ENCODE measurements around the gene ABLIM2. TPM values are rescaled to one million over a fixed set of nuclear protein-coding genes. Genes with fewer than 3 reads are reported as not detected.

The ABLIM2 gene
- total RNA-seq, 6 experiments from 2014 or later, result 0.14 TPM; not detected in 5

DNA sequence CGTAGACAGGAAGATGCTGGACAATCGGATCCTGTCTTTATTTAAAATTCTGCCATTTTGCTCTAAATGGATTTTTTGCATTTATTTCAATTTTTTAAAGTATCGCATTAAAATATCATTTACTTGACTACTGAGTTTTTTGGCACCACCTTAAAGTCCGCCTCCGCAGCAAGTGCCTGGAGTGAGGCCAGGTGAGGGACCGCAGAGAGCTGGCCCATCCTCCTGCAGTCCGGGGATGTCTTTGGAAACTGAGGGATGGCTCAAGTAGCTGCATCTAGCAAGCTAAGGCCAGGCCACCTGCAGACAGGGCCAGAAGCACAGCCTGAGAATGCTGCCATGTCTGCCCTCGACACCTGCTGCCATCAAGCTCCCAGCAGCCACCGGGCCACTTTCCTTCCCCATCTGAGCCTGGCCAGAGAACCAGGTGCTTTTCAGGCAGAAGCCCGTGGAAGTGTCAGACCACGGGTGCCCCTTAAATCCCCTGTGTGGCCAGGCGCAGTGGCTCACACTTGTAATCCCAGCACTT, 69.6 kb downstream of the ABLIM2 start:
- no peak overlapping the region for H3K4me3 Mint-ChIP-seq
- peaks cover 17% of the 10 kb centered on the region for H3K9me3 Mint-ChIP-seq
- no peak overlapping the region for H3K27ac Mint-ChIP-seq
- TF ChIP-seq, protein P1, sequence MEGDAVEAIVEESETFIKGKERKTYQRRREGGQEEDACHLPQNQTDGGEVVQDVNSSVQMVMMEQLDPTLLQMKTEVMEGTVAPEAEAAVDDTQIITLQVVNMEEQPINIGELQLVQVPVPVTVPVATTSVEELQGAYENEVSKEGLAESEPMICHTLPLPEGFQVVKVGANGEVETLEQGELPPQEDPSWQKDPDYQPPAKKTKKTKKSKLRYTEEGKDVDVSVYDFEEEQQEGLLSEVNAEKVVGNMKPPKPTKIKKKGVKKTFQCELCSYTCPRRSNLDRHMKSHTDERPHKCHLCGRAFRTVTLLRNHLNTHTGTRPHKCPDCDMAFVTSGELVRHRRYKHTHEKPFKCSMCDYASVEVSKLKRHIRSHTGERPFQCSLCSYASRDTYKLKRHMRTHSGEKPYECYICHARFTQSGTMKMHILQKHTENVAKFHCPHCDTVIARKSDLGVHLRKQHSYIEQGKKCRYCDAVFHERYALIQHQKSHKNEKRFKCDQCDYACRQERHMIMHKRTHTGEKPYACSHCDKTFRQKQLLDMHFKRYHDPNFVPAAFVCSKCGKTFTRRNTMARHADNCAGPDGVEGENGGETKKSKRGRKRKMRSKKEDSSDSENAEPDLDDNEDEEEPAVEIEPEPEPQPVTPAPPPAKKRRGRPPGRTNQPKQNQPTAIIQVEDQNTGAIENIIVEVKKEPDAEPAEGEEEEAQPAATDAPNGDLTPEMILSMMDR (IDR thresholded peaks at IDR 0.05), result no peak
- H3K27me3 Mint-ChIP-seq (ENCODE audit: insufficient read depth), result peaks cover 19% of the 10 kb centered on the region
- DNase-seq, result no peak
- H3K36me3 Mint-ChIP-seq (ENCODE audit: low read depth), result peaks cover 10% of the 10 kb centered on the region
- peaks cover 8% of the 10 kb centered on the region for H3K4me1 Mint-ChIP-seq (ENCODE audit: low read depth)

DNA sequence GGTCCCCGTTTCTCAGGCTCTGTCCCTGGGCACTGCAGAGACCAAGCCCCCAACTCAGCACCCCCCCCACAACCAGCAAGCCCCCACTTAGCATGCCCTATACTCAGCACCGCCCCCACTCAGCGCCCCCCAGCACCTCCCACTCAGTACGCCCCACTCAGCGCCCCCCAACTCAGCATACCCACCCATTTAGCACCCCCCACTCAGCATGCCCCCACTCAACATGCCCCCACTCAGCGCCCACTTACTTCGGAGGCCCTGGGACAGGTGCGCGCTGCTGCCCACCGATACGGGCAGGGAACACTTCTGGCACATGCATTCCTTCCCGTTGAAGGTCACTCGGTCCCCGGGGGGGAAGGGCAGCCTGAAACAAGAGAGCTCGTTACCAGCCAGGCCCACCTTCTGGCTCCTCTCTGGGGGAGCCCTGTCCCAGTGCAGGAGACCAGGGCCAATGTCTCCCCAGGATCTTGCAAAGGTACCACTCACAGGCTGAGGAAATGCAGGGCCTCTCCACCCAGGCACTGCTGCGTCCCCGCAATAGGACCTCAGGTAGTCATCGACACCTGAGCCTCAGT, 70.6 kb downstream of the ABLIM2 start:
- H3K36me3 Mint-ChIP-seq (ENCODE audit: low read depth), result no peaks in the 10 kb centered on the region
- no peak overlapping the region for H3K4me3 Mint-ChIP-seq
- peaks cover 8% of the 10 kb centered on the region for H3K4me1 Mint-ChIP-seq (ENCODE audit: low read depth)
- no peak for DNase-seq
- peaks cover 23% of the 10 kb centered on the region for H3K27me3 Mint-ChIP-seq (ENCODE audit: insufficient read depth)
- H3K9me3 Mint-ChIP-seq, result peaks cover 7% of the 10 kb centered on the region
- TF ChIP-seq, protein P1 (IDR thresholded peaks at IDR 0.05), result no peak
- no peak overlapping the region for H3K27ac Mint-ChIP-seq

DNA sequence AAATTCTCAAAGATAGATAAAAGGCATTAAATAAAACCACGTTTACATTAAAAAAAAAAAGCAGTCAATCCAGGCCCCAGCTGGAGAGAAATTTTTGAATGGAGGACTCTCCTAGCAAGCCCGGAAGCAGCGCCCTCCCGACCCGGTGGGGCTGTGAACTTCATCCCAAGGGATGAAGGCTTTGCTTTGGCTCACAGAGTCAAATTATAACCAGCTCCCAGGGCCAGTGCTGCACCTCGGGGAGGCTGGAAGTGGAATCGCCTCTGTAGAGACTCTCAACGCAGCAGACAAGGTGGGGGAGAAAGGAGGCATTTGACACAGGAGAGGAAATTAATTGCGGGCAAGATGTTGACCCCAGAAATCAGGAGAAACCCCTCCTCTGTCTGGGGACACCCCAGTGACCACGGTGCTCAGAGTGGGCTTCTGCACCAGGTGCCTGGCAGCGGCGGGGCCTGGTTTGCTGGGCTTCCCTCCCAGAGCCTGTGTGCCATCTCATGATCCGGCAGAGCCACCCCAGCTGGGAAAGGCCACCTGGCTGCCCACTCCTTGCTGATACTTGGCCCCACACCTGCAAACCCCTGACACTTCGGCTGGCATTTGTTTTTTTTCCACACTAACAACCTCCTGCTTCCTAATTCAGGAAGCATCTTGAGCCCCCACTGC, 71.7 kb downstream of the ABLIM2 start:
- Mint-ChIP-seq H3K36me3 (ENCODE audit: low read depth) (no peaks in the 10 kb centered on the region), H3K27me3 (ENCODE audit: insufficient read depth) (peaks cover 30% of the 10 kb centered on the region), H3K27ac (no peak overlapping the region), H3K9me3 (no peaks in the 10 kb centered on the region), H3K4me1 (ENCODE audit: low read depth) (peaks cover 8% of the 10 kb centered on the region), H3K4me3 (no peak overlapping the region)
- TF ChIP-seq, protein P1 (IDR thresholded peaks at IDR 0.05), result no peak
- DNase-seq, result no peak

DNA sequence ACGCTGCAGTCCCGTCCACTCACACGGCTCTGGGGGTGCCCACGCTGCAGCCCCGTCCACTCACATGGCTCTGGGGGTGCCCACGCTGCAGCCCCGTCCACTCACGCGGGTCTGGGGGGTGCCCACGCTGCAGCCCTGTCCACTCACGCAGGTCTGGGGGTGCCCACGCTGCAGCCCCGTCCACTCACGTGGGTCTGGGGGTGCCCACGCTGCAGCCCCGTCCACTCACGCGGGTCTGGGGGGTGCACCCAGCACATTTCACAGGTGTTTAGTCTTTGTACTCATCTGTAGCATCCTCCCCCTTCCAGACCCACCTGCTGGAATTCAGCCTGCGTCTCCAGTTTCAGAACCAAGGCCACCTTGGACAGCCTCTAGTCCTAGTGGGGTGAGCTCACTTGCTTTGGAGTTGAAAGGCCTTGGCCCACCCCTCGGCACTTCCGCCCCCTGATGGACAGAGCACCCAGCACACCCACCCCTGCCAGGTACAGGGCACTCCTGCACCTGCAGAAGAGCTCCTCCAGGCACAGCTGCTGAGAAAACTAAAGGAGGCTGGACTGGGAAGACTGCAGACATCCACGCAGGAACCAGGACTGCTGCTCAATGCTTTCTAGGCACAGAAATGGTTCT, 73.0 kb downstream of the ABLIM2 start:
- Mint-ChIP-seq H3K27ac (no peak overlapping the region), H3K9me3 (no peaks in the 10 kb centered on the region), H3K4me1 (ENCODE audit: low read depth) (peaks cover 6% of the 10 kb centered on the region), H3K36me3 (ENCODE audit: low read depth) (no peaks in the 10 kb centered on the region), H3K4me3 (no peak overlapping the region), H3K27me3 (ENCODE audit: insufficient read depth) (peaks cover 40% of the 10 kb centered on the region)
- no peak for DNase-seq
- TF ChIP-seq, protein P1 (IDR thresholded peaks at IDR 0.05), result peak; percentile 37; the same call in 1 of the 2 replicates

DNA sequence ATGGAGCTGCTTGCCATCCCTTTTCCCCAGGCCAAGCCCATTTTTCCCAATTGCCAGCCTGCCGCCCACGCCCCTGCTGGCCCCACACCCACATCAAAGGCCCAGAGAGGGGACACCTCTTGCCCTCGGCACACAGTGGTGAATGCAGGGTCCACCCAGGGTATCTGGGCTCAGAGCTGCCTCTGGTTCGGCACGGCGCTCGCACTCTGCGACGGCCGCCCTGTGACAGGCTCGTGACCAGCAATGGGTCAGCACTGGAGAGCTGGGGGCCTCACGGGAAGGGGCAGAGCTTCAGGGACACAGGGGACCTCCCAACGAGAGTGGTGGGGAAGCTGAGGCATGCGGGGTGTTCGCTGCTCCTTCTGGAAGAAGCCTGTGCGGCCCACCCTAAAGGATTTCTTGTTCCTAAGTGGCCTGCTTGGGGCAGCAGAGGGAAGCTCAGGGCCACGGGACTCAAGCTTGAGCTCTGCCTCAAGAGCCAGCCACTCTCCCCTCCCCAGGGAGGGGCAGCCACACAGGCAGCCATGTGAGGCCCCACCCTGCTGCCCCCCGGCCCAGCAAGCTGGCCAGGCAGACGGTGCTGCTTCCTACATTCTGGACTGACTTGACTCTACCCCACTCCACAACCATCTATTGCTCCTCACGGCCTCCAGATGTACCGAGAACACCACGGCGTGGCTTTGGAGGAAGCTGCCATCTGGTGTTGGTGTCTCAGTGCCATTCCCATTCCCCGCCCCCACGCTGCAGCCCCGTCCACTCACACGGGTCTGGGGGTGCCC, 73.7 kb downstream of the ABLIM2 start:
- TF ChIP-seq, protein P1 (IDR thresholded peaks at IDR 0.05), result no peak
- Mint-ChIP-seq H3K27me3 (ENCODE audit: insufficient read depth) (peaks cover 40% of the 10 kb centered on the region), H3K27ac (no peak overlapping the region), H3K36me3 (ENCODE audit: low read depth) (no peaks in the 10 kb centered on the region), H3K4me3 (no peak overlapping the region), H3K4me1 (ENCODE audit: low read depth) (no peaks in the 10 kb centered on the region), H3K9me3 (no peaks in the 10 kb centered on the region)
- no peak for DNase-seq
